Activated CD8-positive, alpha-beta memory T cell treated with anti-CD3 and anti-CD28 coated beads, Interleukin-2, amount 50 U/mL, for 24 hours (primary cell): ENCODE measurements around the gene ARHGEF3.
A peak's percentile ranks its signal among the peaks of the same experiment; 100 is the strongest.

Experiments
- DNase-seq: peaks from one replicate; pipeline ENCODE4 v3.0.0-alpha.2; 2020; ENCODE audit errors: extremely low read depth

Gene ARHGEF3

DNA sequence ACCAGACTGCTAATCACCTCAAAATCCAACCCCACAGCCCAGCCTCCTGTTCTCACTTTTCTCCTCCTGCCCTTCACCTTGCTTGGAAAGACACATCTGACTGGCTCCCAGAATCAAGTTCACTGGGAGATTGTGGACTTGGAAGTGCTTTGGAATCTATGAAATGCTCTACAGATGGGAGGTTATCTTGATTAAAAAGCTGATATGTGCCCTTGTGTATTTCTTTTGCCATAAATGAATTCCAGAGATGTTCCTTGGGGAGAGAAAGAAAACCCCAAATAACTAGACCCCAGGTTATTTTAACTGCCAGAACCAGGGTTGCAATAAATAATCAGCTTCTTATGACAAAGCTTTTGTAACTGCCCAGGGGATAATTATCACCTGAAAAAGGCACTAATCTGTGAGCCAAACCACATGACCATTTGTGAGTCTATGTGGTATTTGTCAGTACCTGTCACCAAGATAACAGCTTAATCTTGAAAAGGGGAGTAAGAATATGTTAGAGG, 21.7 kb upstream of the ARHGEF3 start:
- DNase-seq = no peak

DNA sequence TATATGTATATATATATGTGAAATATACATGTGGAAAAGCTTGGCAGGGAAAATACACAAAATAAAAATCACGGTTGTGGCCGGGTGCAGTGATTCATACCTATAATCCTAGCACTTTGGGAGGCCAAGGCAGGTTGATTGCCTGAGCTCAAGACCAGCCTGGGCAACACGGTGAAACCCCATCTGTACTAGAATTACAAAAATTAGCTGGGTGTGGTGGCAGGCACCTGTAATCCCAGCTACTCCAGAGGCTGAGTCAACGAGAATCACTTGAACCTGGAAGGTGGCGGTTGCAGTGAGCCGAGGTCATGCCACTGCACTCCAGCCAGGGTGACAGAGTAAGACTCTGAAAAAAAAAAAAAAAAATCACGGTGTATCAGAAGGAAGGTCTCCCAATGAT, 20.8 kb upstream of the ARHGEF3 start:
- no peak for DNase-seq

DNA sequence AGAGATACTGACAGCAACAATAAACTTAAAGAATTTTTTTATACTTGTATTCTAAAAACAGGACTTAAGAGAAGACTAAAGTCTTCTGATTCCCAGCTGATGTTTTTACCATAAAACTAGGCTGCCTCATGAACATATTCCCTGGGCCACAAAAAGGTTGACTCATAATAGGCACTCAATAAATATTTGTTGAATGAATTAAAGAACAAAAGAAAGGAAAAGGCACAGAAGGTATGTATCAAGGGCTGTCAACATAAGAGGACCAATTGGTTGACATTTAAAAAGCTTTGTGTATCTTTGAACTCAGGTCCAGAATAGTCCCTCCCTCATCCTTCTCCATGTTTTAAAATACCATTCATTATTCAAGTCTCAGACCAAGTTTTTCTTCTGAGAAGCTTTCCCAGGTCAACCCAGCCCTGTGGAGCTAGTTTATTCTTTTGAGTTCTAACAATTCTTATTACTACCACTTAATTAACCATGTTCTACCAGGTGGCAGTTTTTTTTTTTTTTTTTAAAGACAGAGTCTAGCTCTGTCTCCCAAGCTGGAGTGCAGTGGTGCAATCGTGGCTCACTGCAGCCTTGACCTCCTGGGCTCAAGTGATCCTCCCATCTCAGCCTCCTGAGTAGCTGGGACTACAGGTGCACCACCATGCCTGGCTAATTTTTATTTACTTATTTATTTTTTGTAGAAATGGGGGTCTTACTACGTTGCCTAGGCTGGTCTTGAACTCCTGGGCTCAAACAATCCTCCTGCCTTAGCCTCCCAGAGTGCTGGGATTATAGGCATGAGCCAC, 17.5 kb upstream of the ARHGEF3 start:
- no peak for DNase-seq

DNA sequence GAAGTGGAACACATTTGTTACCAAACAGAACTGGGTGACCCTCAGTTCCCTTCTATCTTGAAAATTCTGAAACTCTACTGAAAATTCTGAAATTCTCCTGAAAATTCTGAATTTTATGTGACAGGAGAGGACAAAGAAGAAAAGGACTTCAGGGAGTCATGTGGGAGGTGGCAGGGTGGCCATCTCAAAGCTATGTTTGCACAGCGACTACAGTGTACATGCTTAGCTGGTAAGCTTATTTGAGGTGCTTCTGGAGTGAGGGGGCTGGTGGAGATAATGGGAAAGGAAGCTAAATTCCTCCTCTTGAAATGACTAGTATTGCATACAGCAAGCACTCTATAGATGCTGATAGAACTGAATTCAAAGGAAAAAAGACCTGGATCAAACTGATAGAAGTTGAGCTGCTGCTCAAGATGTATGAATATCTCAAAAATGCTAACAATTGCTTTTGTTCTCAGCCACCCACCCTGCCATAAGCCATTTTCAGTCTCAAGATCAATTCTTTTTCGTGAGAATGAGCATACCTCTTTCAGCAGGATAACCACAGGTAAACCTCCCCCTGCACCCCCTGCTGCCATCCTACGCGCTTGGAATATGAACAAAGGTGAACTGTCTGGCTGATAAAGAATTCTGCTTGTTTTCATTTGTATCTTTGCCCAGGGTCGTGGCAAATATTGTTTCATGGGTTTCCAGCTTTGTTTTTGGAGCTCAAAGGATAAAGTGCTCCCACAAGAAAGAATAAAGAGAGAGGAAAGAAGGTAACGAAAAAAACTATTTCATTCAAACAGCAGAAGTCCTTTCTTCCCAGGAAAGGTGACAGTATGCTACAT, 16.6 kb upstream of the ARHGEF3 start:
- no peak for DNase-seq

DNA sequence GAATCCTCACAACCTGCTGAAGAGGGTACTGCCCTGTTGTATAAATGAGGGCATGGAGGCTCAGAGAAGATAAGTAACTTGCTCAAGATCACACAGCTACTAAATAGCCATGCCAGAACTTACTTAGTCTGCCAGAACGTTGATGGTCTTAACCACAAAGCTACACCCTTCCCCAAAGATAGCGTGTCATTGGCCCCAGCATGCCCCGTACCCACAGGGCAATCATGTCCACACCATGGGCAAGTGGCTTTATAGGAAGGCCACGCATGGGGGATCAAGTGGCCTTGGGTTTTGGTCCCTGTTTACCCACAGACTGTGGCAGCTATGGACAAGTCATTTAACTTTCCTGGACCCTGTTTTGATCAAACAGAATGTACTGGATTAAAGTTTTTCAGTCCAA, 15.9 kb upstream of the ARHGEF3 start:
- no peak for DNase-seq

DNA sequence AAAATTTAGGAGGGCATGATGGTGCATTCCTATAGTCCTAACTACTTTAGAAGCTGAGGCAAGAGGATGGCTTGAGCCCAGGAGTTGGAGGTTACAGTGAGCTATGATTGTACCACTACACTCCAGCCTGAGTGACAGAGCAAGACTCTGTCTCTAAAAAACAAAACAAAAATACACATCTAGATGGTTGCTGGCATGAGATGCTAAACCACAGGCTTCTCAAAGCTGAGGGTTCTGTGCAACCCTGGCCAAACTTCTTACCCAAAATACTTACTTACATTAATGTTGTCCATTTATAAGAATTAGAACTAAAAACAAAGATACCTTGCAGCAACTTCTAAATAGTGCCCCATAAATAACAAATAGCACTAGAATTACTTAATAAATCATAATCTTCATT, 14.3 kb upstream of the ARHGEF3 start:
- no peak for DNase-seq

DNA sequence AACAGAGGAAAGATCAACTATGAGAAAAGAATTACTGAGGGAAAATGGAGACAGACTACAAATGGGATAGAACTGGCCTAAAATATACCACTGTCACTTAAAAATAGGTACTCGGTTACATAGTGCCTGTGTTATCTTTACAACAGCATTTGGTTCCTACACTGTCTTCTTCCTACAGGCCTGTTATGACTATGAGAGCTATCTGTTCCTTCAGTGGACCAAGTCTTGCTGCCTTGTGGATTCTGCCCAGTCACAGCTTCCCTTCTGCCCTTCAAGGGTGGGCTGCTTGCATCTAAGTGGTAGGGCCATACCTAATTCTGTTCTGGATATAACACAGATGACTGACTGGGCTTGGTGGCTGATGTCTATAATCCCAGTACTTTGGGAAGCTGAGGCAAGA, 13.8 kb upstream of the ARHGEF3 start:
- DNase-seq = no peak

DNA sequence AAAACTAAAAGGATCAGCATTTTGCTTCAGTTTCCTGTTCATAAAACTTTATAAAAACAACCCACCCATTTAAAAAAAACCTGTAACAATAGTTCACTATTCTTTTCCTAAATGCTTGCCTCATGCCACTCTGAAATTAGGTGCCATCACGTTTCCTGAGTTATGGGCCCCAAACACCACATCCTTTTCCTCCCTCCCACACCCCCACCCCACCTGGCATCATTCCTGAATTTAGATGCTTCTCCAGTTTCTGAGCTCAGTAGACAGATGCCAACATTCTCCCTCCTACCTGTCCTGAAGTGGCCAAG, 11.9 kb upstream of the ARHGEF3 start:
- no peak for DNase-seq

DNA sequence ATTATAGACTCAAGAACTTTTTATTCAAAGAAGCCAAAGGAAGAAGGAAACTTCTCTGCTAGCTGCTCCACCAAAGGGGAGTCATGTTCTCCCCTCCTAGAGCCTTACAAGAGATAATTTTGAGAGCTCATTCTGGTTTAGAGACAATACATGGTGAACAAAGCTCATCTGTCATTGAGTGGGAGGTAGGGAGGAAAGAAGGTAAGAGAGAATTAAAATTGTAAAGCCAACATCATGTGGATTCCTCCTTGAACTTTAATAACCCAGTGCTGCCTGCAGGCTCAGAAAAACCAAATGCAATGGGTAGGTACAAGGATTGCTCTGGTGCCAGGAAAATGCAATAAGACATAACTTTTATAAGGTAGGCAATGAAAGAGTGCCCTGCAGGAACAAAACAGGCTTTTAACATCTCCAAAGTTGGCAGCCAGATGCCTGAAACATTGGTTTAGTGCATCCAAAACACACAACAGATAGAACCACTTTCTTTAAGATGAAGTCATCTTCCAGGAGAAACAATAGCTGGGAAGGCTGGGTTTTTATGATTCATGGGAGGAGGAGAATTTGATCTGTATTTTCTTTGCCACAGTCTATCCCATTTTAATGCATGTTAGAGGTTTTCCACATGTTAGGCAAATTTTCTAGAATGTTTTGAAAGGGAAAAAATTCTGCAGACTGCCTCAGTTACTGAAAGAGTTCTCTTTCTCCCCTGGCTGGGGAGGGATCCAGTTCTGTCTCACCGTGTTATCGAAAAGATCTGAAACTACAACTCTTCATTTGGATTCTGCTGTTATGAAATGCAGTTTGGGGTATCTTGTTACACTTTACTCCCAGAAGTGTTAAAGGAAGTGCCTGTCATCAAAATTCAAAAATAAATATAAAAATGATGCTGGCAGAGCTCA, 11.3 kb upstream of the ARHGEF3 start:
- DNase-seq = no peak

DNA sequence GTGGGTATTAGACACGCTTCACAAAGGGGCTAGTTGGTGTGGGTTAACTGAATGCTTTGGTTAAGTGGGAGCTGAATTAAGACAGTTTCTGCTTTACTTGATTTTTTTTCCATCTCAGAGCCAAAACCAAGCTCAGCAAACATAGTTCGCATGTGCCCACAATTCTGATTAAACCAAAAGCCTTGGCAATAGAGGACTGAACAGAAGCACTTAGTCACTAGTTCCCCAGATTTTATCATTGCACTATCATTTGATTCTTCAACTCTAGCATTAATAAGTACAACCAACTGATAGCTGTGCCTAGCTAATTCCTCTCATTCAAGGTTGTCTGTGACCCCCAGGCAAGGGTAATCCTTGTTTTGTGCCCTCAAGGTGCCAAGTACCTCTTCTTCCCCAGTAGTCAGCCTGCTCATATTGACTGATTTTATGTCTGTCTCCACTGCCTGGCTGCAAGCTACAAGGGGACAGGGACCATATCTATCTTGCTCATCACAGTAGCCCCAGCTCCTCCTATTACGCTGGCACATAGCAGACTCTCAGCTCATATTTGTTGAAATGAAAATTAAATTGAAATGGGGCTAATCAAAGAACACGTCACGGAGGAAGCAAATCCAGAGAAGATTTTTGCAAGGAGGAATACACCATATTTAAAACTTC, 9.9 kb upstream of the ARHGEF3 start:
- DNase-seq = no peak

DNA sequence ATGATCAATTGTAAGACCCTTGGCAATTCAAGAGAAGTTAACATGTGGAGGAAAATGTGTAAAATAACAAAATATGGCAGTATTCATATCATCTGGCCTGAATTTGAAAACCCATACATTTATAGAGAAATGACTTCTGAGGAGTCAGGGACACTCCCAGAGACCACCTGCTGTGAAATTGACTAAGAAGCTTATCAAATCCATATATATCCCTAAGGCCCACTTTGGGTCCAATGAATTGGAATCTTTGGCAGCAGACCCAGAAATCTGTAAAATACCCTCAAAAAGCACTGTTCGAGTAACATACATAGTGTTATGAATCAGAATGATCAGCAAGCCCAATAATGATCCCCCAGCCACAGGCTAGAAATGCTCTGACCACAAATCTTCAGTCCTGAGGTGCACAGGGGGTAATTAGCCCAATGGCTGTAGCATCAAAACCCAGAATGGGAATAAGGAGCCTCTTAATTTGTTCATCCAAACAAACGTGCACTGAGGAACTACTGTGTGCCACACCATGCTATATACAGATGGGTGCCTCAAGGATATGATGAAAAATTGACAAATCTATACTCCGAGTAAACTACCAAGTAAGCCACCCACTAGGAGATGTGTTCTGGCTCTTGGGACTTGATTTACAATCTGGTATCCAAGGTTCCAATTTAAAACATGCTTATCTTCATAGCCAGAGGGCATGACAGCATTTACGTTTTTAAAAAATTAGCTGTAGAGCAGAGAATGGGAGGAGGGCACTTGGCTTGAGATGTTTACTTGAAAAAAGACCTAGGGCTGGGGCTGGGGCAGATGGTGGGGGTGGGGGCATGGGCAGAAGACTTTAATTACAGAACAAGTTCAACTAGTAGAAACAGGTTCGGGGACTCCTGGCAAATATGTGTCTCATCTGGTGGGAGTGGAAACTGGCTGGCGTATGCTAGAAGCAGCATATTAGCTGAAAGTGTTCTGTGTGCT, 9.1 kb upstream of the ARHGEF3 start:
- DNase-seq = no peak

DNA sequence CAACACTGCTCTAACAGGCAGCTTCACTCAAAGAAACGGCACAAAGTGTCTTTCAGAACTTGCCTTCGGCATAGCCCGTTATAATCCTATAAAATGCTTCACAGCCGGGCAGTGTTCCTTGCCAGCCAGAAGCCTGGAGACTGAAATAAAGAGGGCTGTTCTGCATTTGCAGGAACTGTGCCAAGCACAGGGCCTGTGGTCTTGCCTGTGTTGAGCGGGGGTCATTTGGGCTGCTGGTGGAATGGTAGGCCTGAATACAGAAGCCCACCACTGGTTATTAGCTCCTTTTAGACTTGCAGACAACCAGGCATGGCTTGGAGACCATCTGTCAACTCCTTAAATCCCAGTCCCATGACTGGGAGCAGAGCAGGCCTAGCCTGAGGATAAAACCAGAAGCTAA, 4.7 kb upstream of the ARHGEF3 start:
- no peak for DNase-seq

DNA sequence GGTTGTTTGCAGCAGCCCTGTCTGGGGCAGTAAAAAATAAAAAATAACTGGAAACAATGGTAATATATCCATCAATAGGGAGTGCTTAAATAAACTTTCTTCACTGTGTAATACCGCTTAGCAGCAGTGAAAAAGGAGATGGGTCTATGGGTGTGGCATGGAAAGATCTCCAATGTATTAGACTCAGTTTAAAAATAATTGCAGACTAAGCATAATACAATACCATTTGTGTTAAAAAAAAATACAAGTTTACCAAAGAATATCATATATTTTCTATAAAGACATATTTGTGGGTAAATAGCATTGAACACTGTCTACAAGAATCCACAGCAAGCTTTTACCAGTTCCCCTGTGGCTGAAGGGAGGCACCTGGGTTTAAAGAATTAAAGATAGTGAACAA, 1.0 kb upstream of the ARHGEF3 start:
- DNase-seq = no peak

DNA sequence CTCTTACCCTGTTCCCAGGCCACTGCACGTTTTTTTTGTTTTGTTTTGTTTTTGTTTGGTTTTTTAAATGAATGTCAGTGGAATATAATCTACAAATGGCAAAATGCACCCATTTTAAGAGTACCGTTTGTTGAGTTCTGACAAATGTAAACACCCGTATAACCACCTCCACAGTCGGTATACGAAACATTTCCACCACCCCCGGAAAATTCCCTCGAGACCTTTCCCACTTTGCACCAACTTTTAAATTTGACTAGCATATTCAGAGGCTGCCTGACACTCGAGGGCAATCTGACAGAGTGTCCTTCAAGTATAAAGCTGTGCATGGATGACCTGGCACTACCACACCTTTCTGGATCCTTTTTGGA, 613 bp upstream of the ARHGEF3 start:
- DNase-seq = no peak

DNA sequence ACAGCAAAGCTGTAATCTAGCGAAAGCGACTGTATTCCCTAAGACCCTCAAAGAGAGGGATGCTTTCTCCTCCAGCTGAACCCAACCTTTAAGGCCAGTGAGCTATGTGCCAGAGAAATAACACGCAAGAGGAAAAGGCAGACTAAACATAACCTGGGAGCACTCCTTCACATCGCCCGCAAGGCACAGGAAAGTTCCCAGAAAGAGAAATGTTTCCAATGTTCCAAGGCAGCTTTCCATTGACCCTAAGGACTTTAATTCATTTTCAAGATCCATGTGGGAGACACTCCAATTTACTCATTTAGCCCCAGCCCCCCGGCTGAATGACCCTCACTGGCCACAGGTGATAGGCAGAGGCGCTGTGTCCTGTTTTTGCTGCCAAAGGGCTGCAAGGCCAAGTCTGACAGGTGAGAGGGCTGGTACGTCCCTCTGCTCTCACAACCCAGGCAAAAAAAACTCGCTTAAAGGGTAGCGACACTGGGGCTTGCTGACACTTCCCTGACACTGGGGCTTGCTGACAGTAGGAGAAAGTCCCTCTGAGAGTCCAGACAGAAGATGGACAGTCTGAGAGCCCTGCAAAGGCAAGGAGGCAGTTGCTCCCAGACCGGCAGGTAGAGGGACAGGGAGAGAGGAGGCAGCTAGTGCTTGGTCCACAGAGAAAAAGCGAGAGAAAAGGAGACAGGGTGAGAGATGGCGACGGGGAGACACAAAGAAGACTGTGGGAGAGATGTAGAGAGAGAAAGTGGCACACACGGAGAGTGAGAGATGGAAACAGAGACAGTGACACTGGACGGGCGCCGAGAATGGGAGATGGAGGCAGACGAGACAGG, 702 bp downstream of the ARHGEF3 start:
- DNase-seq = no peak

DNA sequence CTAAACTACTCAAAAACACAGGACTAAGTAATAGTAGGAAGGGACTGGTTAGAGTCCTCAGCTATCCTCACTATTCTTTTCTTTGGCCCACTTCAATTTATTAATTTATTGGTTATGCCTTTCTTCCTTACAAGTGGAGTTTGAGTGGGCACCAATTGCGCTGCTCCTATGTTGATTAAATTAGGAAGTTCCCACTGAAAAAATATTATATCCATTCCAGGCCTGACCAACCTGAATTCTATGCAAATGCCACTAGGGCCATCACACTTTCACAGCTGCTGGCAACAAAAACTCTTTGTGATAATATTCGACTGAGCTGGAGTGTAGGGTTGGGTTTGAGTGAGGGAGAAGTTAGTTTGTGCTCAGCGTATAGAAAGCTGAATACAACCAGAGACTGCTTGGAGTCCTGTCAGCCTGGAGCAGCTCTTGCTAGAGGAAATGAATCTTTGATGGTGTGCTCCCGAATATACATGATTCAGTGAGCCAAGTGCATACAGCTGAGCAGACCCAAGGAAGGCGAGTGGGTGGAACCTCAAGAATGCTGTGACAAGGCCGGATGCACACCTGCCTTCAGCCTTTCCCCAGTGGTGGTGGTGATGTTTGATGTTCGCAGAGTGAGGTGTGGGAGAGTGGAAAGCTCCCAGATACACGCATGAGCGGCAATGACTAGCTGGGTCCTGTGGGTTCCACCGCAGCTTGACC, 1.5 kb downstream of the ARHGEF3 start:
- peak; percentile 49 for DNase-seq

DNA sequence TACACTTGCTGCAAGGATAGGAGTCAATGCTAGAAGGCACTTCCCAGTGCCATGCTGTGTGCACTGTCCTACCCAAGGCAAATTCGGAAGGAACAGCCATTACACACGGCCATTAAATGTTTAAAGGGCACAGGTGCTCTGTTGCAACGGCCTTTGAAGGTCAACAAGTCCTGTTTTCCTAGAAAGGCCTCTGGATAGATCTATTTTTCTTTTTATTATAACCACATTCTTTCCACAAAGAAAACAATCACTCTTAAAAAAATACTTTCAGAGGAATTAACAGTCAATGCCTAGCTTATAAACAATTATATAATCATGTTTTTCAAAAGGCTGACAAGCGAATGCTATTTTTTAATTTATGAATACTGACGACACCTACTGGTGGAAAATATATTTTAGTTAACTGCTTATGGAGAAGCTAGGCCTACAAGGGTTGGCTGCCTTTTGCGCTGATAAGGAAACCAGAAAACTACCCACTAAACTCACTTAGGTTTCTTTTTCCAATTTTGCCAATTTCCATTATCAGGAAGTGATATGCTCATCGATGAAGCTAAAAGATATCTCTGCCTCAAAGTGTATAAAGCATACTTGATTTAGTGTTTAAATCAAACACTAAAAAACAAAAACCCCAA, 2.4 kb downstream of the ARHGEF3 start:
- no peak for DNase-seq

DNA sequence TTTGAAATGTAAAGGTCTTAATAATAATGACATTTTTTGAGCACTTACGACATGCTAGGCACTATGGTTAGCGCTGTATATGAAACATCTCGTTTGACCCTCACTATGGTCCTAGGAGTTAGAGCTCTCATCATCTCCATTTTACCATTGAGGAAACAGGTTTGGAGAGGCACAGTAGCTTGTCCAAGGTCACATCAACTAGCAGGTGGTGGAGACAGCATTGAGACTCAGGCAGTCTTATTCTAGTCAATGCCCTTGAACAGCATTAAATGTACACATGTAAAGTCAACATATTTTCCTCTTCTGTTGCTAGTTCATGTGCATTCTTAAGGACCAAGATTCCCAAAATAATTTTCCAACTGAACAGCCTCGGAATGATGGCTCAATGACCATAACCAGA, 4.8 kb downstream of the ARHGEF3 start:
- no peak for DNase-seq

DNA sequence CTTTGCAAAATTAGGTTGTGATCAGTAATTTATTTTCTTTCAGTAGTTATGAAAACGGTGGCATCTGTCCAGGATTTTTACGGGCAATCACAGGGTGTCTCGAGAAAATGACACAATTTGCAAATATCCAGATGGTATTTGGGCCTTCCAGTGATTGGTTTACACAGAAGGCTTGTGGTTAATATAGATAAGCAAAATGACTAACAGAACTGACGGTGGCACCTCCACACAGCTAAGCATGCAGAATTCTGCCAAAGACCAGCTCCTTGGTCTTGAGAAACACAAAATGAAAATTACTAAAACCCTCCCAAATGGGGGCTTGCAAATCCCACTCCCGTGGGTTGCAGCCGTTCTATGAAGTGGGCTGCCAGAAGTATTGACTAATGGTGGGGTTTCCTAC, 5.5 kb downstream of the ARHGEF3 start:
- DNase-seq = no peak
